SK-N-SH (cell line): ENCODE measurements around the gene PSMA6. TPM values are rescaled to one million over a fixed set of nuclear protein-coding genes. Genes with fewer than 3 reads are reported as not detected.

Experiments
- CTCF ChIA-PET: fragments of 300-600, 350-600 bp; formaldehyde crosslinking; extraction: SDS; loops from one replicate; lab custom pipeline; 2021; lab: Yijun Ruan, JAX
- POLR2A ChIA-PET: fragments of 350-600 bp; sonication (Branson Sonifier 250); formaldehyde crosslinking; extraction: SDS; loops from one replicate; lab custom pipeline; 2020; ENCODE audit warnings: antibody characterized with exemption, inconsistent platforms; lab: Yijun Ruan, JAX
- DNase-seq: peaks from one replicate; pipeline ENCODE4 v3.0.0; 2012
- H2AFZ ChIP-seq: fragments of 200-600 bp; sonication (generic); 2 replicates; pipeline ENCODE4 v1.8.1; 2016; ENCODE audit warnings: antibody characterized with exemption, mild to moderate bottlenecking, low read depth
- H3F3A ChIP-seq: fragments of 200-600 bp; sonication (generic); replicated peaks from 2 replicates; pipeline ENCODE3; 2016; ENCODE audit warnings: antibody characterized with exemption, mild to moderate bottlenecking; ENCODE audit not compliant: insufficient read depth
- H3K27ac ChIP-seq, 2 experiments: fragments of 200-500 bp in 1 of 2; fragments of 200-600 bp in 1 of 2; sonication (Bioruptor generic) in 1 of 2; sonication (generic), shearing (Covaris generic) in 1 of 2; 2 replicates each; pipeline versions ENCODE4 v1.5.1 to v1.6.1; 2014 to 2016; ENCODE audit warnings: low read depth in 2 of 2, inconsistent platforms in 1 of 2, low read length in 1 of 2, mild to moderate bottlenecking in 1 of 2, mixed read lengths in 1 of 2
- H3K27me3 ChIP-seq: fragments of 200-600 bp; sonication (generic), shearing (Covaris generic); 2 replicates; pipeline ENCODE4 v1.6.1; 2016; ENCODE audit warnings: mixed run types; ENCODE audit not compliant: insufficient read depth
- H3K36me3 ChIP-seq, 2 experiments: fragments of 200-500 bp in 1 of 2; fragments of 200-600 bp in 1 of 2; sonication (Bioruptor generic) in 1 of 2; sonication (generic) in 1 of 2; replicated peaks in 1 of 2; 2 replicates each; pipeline versions ENCODE3 to v1.5.1; 2014 to 2016; ENCODE audit warnings: low read length in 1 of 2, mild to moderate bottlenecking in 1 of 2; ENCODE audit not compliant: insufficient read depth in 2 of 2, control insufficient read depth in 1 of 2
- H3K4me1 ChIP-seq, 2 experiments: fragments of 200-500 bp in 1 of 2; fragments of 200-600 bp in 1 of 2; sonication (Bioruptor generic) in 1 of 2; sonication (generic), shearing (Covaris generic) in 1 of 2; 2 replicates each; pipeline versions ENCODE4 v1.5.1 to v1.6.1; 2014 to 2016; ENCODE audit warnings: low read depth in 1 of 2, low read length in 1 of 2, mixed run types in 1 of 2; ENCODE audit not compliant: insufficient read depth in 2 of 2, control insufficient read depth in 1 of 2
- H3K4me2 ChIP-seq: fragments of 200-600 bp; sonication (generic), shearing (Covaris generic); 2 replicates; pipeline ENCODE4 v1.6.1; 2017; ENCODE audit warnings: mixed run types
- H3K4me3 ChIP-seq, 2 experiments: fragments of 200-500 bp in 1 of 2; fragments of 200-600 bp in 1 of 2; sonication (Bioruptor generic) in 1 of 2; sonication (generic), shearing (Covaris generic) in 1 of 2; 2 replicates each; pipeline versions ENCODE4 v1.5.1 to v1.8.1; 2014 to 2016; ENCODE audit warnings: low read depth in 2 of 2, inconsistent platforms in 1 of 2, low read length in 1 of 2, mild to moderate bottlenecking in 1 of 2, mixed read lengths in 1 of 2, moderate library complexity in 1 of 2
- H3K79me2 ChIP-seq: fragments of 200-600 bp; sonication (generic); 2 replicates; pipeline ENCODE4 v1.8.1; 2017; ENCODE audit warnings: mild to moderate bottlenecking; ENCODE audit not compliant: insufficient read depth
- H3K9ac ChIP-seq: fragments of 200-600 bp; sonication (generic); 2 replicates; pipeline ENCODE4 v1.6.1; 2017; ENCODE audit warnings: mixed run types
- H3K9me2 ChIP-seq: fragments of 200-600 bp; sonication (generic); 2 replicates; pipeline ENCODE4 v1.6.1; 2017; ENCODE audit warnings: mixed run types
- H3K9me3 ChIP-seq: fragments of 200-600 bp; sonication (generic); 2 replicates; pipeline ENCODE4 v1.6.1; 2017; ENCODE audit warnings: mixed run types, mild to moderate bottlenecking, moderate library complexity
- H4K20me1 ChIP-seq: fragments of 200-600 bp; sonication (generic); 2 replicates; pipeline ENCODE4 v1.6.1; 2017; ENCODE audit warnings: mild to moderate bottlenecking, mixed run types; ENCODE audit not compliant: insufficient read depth
- FOXJ3 ChIP-seq: sonication (generic); formaldehyde crosslinking; IDR thresholded peaks from 2 replicates; pipeline ENCODE4 v1.5.1; 2020; ENCODE audit warnings: mild to moderate bottlenecking, missing genetic modification reagents
- FOXM1 ChIP-seq: IDR thresholded peaks from 2 replicates; pipeline ENCODE4 v1.4.0; 2012; ENCODE audit warnings: low read depth, mild to moderate bottlenecking
- MAX ChIP-seq: IDR thresholded peaks from 2 replicates; pipeline ENCODE4 v1.4.0; 2012; ENCODE audit warnings: low read depth
- NRF1 ChIP-seq: IDR thresholded peaks from 2 replicates; pipeline ENCODE4 v1.6.1; 2012; ENCODE audit warnings: low read depth, mild to moderate bottlenecking, low read length
- PBX3 ChIP-seq: IDR thresholded peaks from 2 replicates; pipeline ENCODE4; 2012
- RAD21 ChIP-seq: IDR thresholded peaks from 2 replicates; pipeline ENCODE4 v1.6.1; 2012; ENCODE audit warnings: mild to moderate bottlenecking, low read length
- REST ChIP-seq: IDR thresholded peaks from 2 replicates; pipeline ENCODE4 v1.6.1; 2012; ENCODE audit warnings: mild to moderate bottlenecking, low read depth, low read length, moderate library complexity
- SIN3A ChIP-seq: IDR thresholded peaks from 2 replicates; pipeline ENCODE4 v1.6.1; 2012; ENCODE audit warnings: low read depth, mild to moderate bottlenecking, low read length, moderate library complexity, borderline replicate concordance
- SMC3 ChIP-seq: IDR thresholded peaks from 2 replicates; pipeline ENCODE4 v1.6.1; 2012; ENCODE audit warnings: low read depth, low read length, improper control_type of control experiment
- USF2 ChIP-seq: fragments of 150-350 bp; IDR thresholded peaks from 2 replicates; pipeline ENCODE4 v1.6.1; 2017; ENCODE audit warnings: antibody characterized with exemption, low read length, low read depth, borderline replicate concordance
- WGBS: methylation state at CpG from one replicate; pipeline ENCODE4 v1.1.6; 2017; ENCODE audit warnings: low lambda C conversion rate; 5-methylcytosine and 5-hydroxymethylcytosine counted together
- polyA plus RNA-seq, 3 experiments: library from polyadenylated mRNA; depleted of rRNA; stranded (reverse); fragments of >200 nt; gene quantifications; 2 replicates each; pipeline ENCODE4 v1.2.3, GENCODE V29; 2012

Gene PSMA6
- polyA plus RNA-seq, 1 of the 3 experiments (the other 2 are of a cell fraction) = 174 TPM

- H3K4me2 ChIP-seq = no peak overlapping the region
Observed at GRCh38 chr14:35366521-35366976, 74.4 kb downstream of the PSMA6 start.

GRCh38 chr14:35367056-35367372, 74.8 kb downstream of the PSMA6 start:
- Histone ChIP-seq H2AFZ (no peak overlapping the region), H3K9ac (no peak overlapping the region), H3K36me3 (no peaks in the 10 kb centered on the region), H3K4me1 (peaks cover 0 to 17% of the 10 kb centered on the region in 2 experiments; a peak in 2 of 4 replicates), H3K27me3 (no peaks in the 10 kb centered on the region), H3K9me2 (no peaks in the 10 kb centered on the region), H3K27ac (no peak overlapping the region), H3K4me3 (no peak overlapping the region), H3K79me2 (no peaks in the 10 kb centered on the region), H3K4me2 (no peak overlapping the region), H3K9me3 (no peaks in the 10 kb centered on the region; the same call in 1 of the 2 replicates), H3F3A (peaks cover 6% of the 10 kb centered on the region), H4K20me1 (no peaks in the 10 kb centered on the region)
- TF ChIP-seq REST (no peak), FOXJ3 (no peak), USF2 (no peak), FOXM1 (no peak)
- POLR2A ChIA-PET = no interaction called here
- 100% methylated on average over 5 of the region's 5 CpGs for WGBS
- DNase-seq = no peak
- CTCF ChIA-PET = no interaction called here

More at GRCh38 chr14:35366521-35366976, 74.4 kb downstream of the PSMA6 start:
- H3K9me2 ChIP-seq = no peaks in the 10 kb centered on the region
- H3K4me3 ChIP-seq = no peak overlapping the region
- peaks cover 6% of the 10 kb centered on the region for H3F3A ChIP-seq
- H3K36me3 ChIP-seq = no peaks in the 10 kb centered on the region
- DNase-seq = no peak
- no peaks in the 10 kb centered on the region for H3K27me3 ChIP-seq
- H3K4me1 ChIP-seq = peaks cover 0 to 17% of the 10 kb centered on the region in 2 experiments; a peak in 2 of 4 replicates
- ChIA-PET CTCF (no interaction called here), POLR2A (no interaction called here)
- no peaks in the 10 kb centered on the region for H4K20me1 ChIP-seq
- no peak overlapping the region for H3K9ac ChIP-seq
- H3K79me2 ChIP-seq = no peaks in the 10 kb centered on the region
- 100% methylated on average over 3 of the region's 8 CpGs for WGBS
- H3K27ac ChIP-seq = peak overlapping the region in 1 of 2 experiments; percentile 67; a peak in 1 of 4 replicates
- no peak for TF ChIP-seq PBX3
- no peak for TF ChIP-seq SIN3A
- no peak for TF ChIP-seq SMC3
- no peak for TF ChIP-seq FOXM1
- no peak for TF ChIP-seq RAD21
- no peak for TF ChIP-seq MAX
- no peak for TF ChIP-seq NRF1
- no peak overlapping the region for H2AFZ ChIP-seq
- H3K9me3 ChIP-seq = no peaks in the 10 kb centered on the region; the same call in 1 of the 2 replicates

Other genes with a start within 250 kb of the PSMA6 start
- gene FAM177A1, start 246.1 kb upstream of the PSMA6 start, polyA plus RNA-seq (2012; rRNA removed) = 35.5 and 36.7 TPM in 2 replicates
- 6.2 and 8.3 TPM in 2 replicates for gene PPP2R3C, start 170.4 kb upstream of the PSMA6 start, polyA plus RNA-seq (2012; rRNA removed)
- gene PRORP, start 169.8 kb upstream of the PSMA6 start, polyA plus RNA-seq (2012; rRNA removed) = 17.9 and 19.0 TPM in 2 replicates
- gene NFKBIA, start 112.4 kb downstream of the PSMA6 start, polyA plus RNA-seq (2012; rRNA removed) = 56.3 and 56.7 TPM in 2 replicates
- gene INSM2, start 241.8 kb downstream of the PSMA6 start, polyA plus RNA-seq (2012; rRNA removed) = 0.15 and 0.67 TPM in 2 replicates